Coronary artery (tissue), 2 donors: ENCODE measurements around the gene BCL2L11.

Experiments used
- DNase-seq: peaks from one replicate; pipeline ENCODE4 v3.0.0-alpha.2; 2017; ENCODE audit warnings: low spot score
- H3K27ac ChIP-seq, 2 donors: fragments of 200-600 bp; sonication (generic); one replicate each; pipeline ENCODE4 v1.5.1; 2016 to 2019
- H3K4me3 ChIP-seq: fragments of 200-600 bp; sonication (generic); 2 replicates; pipeline ENCODE4 v1.5.1; 2016; ENCODE audit warnings: mild to moderate bottlenecking, moderate library complexity
- TF ChIP-seq, protein P1 (sequence below): fragments of 200-600 bp; sonication (generic); IDR thresholded peaks from one replicate; pipeline ENCODE4 v1.5.1; 2019; ENCODE audit warnings: antibody characterized with exemption

BCL2L11 gene

DNA sequence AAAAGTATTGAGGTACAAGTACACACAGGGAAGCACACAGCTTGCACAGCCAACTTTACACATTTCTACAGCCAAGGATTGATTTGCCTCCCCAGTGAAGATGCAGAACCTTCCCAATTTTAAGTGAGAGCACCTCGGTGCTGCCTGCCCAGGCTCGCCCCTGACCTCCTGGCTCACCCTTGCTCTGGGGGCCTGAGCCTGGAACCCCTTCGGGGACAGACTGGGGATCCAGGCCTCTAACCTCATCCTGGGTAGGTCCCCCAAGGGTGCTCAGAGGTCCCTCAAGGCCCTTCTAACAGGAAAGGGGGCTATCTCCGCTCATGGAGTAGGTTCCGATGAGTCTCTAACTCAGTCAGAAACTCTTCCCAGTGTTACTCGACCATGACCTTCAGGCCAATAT is 53.1 kb downstream of the BCL2L11 start:
- DNase-seq: no peak
- Histone ChIP-seq H3K27ac (no peak overlapping the region), H3K4me3 (no peak overlapping the region)
- TF ChIP-seq, protein P1, sequence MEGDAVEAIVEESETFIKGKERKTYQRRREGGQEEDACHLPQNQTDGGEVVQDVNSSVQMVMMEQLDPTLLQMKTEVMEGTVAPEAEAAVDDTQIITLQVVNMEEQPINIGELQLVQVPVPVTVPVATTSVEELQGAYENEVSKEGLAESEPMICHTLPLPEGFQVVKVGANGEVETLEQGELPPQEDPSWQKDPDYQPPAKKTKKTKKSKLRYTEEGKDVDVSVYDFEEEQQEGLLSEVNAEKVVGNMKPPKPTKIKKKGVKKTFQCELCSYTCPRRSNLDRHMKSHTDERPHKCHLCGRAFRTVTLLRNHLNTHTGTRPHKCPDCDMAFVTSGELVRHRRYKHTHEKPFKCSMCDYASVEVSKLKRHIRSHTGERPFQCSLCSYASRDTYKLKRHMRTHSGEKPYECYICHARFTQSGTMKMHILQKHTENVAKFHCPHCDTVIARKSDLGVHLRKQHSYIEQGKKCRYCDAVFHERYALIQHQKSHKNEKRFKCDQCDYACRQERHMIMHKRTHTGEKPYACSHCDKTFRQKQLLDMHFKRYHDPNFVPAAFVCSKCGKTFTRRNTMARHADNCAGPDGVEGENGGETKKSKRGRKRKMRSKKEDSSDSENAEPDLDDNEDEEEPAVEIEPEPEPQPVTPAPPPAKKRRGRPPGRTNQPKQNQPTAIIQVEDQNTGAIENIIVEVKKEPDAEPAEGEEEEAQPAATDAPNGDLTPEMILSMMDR: no peak

GRCh38 chr2:111175615-111176014 is 54.9 kb downstream of the BCL2L11 start:
- H3K4me3 ChIP-seq: no peak overlapping the region
- DNase-seq: peak; percentile 38
- TF ChIP-seq, protein P1: no peak
- no peak overlapping the region for H3K27ac ChIP-seq

GRCh38 chr2:111176388-111176787 is 55.7 kb downstream of the BCL2L11 start:
- TF ChIP-seq, protein P1: no peak
- no peak overlapping the region for H3K27ac ChIP-seq
- DNase-seq: peak; percentile 26
- no peak overlapping the region for H3K4me3 ChIP-seq

DNA sequence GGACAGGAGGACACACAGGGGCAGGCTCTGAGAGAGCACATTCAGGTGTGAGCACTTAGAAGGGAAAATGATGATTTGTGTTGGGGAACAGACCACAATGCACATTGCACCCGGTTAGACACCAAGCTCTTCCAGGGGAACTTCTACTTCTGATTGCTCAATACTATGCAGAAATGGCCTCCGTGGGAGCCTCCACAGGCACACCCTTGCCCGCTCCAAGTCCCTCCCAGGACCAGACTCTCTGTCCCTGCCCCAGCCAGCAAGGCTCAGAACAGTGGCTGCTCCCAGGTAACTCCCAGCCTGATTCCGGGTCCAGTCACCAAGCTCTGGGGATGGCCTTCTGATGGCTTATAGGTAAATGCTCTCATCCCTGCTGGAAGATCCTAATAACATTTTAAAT is 56.2 kb downstream of the BCL2L11 start:
- DNase-seq: peak; percentile 65
- Histone ChIP-seq H3K4me3 (no peak overlapping the region), H3K27ac (no peak overlapping the region)
- TF ChIP-seq, protein P1: no peak

DNA sequence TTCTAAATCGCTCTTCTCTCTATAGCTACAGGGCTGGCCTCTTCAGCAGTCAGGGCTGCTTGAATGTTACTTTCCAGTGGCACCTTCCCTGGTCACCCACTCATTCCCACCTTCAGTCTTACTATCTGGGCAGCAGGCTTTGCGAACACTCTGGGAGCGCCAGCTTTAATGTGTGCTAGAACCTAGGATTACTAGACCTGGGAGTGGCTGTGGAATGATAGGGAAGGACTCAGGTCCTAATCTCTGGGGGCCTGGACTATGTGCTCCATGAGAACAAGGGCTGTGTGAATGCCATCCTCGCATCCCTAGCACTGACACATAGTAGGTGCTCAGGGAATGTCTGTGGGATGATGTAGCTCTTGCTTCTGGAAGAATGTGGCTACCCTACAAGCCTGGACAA is 57.6 kb downstream of the BCL2L11 start:
- H3K4me3 ChIP-seq: no peak overlapping the region
- no peak for DNase-seq
- TF ChIP-seq, protein P1: no peak
- H3K27ac ChIP-seq: no peak overlapping the region

DNA sequence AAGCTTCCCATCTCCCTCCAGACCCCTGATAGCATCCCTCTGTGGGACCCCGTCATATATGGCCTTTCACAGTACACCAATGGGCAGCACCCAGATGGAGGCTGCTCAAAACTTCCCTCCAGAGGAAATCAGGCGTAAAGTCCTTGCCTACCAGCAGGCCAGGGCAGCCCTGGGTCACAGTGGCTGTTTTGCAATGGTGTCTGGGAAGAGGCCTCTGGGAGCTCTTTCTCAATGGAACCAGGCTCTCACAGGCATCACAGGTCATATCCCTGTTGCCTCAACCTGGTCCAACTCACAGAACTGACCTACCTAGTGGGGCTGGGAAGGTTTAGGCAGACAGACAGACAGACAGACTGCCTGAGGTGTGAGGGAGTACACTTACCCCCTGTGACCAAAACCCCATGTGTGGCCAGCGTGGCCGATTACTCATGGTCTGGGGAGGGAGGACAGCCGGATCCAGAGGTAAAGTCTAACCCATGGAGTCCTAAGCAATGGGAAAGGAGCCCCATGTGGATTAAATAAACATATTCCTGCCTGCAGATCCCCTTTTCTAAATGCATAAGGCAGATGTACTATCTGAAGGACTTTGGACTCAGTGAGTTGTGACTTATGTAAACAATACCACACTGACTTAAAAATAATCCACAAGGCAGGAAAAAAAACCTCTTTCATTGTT is 58.2 kb downstream of the BCL2L11 start:
- peak; percentile 67 for DNase-seq
- Histone ChIP-seq H3K4me3 (no peak overlapping the region), H3K27ac (no peak overlapping the region)
- TF ChIP-seq, protein P1: no peak

DNA sequence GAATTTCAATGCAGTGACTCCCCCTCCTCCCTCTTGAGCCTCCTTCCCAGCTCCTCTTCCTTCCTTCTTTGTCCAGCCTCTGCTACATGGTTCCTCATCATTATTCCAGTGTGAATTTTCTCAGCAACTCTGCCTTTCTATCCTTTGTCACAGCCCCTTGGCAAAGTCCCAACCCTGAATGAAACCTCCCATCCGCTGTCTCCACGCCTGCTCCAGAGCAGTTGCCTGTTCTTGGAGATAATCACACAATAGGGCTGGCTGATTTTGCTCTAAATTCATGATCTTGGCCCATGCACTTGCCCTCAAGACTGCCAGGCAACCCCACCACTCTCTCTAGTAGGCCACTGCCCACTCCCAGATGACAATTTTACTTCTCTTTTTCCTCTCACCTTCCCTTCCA is 61.4 kb downstream of the BCL2L11 start:
- DNase-seq: peak; percentile 29
- TF ChIP-seq, protein P1: no peak

More for the DNA sequence above, 61.4 kb downstream of the BCL2L11 start:
- no peak overlapping the region for H3K27ac ChIP-seq
- no peak overlapping the region for H3K4me3 ChIP-seq
